Measurements from ENCODE around the gene SGMS1.
"Not testable (repeated sequence)": the region's sequence is repeated elsewhere in the genome, so short reads cannot be mapped to it uniquely, and the experiment has no call there.

DNA sequence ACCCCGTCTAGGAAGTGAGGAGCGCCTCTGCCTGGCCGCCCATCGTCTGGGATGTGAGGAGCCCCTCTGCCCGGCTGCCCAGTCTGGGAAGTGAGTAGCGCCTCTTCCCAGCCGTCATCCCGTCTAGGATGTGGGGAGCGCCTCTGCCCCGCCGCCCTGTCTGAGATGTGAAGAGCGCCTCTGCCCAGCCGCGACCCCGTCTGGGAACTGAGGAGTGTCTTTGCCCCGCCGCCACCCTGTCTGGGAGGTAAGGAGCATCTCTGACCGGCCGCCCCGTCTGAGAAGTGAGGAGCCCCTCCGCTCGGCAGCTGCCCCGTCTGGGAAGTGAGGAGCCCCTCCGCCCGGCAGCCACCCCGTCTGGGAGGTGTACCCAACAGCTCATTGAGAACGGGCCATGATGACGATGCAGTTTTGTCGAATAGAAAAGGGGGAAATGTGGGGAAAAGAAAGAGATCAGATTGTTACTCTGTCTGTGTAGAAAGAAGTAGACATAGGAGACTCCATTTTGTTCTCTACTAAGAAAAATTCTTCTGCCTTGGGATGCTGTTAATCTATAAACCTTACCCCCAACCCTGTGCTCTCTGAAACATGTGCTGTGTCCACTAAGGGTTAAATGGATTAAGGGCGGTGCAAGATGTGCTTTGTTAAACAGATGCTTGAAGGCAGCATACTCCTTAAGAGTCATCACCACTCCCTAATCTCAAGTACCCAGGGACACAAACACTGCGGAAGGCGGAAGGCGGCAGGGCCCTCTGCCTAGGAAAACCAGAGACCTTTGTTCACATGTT lies 267.9 kb downstream of the SGMS1 start:
- TF ChIP-seq EZH2 (IDR thresholded peaks at IDR 0.05; ENCODE audit: borderline replicate concordance, low read length); CTCF (IDR thresholded peaks at IDR 0.05; ENCODE audit: low read length): not testable (repeated sequence)

All from OCI-LY1 (cell line).